Uterus (tissue), 2 donors: ENCODE results near the gene ZNF467.

Source experiments
- POLR2A ChIP-seq, 2 donors: fragments of 450-650 bp; IDR thresholded peaks; one replicate each; pipeline ENCODE4 v1.6.1; 2016; ENCODE audit warnings: antibody characterized with exemption in 2 of 2, mild to moderate bottlenecking in 1 of 2, moderate library complexity in 1 of 2
- TF ChIP-seq, protein P1 (sequence below), 4 experiments: fragments of 200-600 bp in 2 of 4; fragments of 450-650 bp in 2 of 4; sonication (generic) in 2 of 4; IDR thresholded peaks; one replicate each; pipeline ENCODE4 v1.5.1; 2016 to 2019; ENCODE audit warnings: antibody characterized with exemption in 4 of 4, mild to moderate bottlenecking in 2 of 4, moderate library complexity in 1 of 4

DNA sequence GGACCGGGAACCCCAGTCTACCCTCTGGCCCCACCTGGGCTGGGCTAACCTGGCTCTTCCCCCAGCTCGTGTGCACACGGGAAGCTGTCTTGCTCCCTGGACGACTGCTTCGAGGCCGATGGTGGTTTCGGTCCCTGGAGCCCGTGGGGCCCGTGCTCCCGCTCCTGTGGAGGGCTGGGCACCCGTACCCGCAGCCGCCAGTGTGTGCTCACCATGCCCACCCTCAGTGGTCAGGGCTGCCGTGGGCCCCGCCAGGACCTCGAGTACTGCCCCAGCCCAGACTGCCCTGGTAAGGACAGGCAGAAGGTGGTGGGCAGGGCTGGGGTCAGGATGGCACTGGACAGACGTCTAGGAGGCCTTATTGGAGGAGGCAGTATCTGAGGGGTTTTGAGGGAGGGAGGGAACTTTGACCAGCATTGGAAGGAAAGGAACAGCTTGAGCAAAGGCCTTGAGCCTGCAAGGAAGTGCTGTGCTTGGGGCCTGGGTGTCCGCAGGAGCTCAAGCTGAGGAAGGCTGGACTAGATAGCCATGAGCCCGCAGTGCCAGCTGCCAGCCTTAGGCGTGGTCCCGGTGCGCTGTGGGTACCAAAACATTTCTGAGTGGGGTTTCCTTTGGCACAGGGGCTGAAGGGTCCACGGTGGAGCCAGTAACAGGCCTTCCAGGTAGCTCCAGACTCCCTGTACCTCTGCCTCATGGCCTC lies 44.6 kb upstream of the ZNF467 start:
- TF ChIP-seq POLR2A (IDR thresholded peaks at IDR 0.05), result no peak
- TF ChIP-seq, protein P1, sequence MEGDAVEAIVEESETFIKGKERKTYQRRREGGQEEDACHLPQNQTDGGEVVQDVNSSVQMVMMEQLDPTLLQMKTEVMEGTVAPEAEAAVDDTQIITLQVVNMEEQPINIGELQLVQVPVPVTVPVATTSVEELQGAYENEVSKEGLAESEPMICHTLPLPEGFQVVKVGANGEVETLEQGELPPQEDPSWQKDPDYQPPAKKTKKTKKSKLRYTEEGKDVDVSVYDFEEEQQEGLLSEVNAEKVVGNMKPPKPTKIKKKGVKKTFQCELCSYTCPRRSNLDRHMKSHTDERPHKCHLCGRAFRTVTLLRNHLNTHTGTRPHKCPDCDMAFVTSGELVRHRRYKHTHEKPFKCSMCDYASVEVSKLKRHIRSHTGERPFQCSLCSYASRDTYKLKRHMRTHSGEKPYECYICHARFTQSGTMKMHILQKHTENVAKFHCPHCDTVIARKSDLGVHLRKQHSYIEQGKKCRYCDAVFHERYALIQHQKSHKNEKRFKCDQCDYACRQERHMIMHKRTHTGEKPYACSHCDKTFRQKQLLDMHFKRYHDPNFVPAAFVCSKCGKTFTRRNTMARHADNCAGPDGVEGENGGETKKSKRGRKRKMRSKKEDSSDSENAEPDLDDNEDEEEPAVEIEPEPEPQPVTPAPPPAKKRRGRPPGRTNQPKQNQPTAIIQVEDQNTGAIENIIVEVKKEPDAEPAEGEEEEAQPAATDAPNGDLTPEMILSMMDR (IDR thresholded peaks at IDR 0.05), result no peak
